ENCODE measurements around the gene SLC25A48.
"Not testable (repeated sequence)": the region's sequence is repeated elsewhere in the genome, so short reads cannot be mapped to it uniquely, and the experiment has no call there.

SLC25A48 gene

GRCh38 chr5:135830384-135830700 is 4.1 kb upstream of the SLC25A48 start:
- DNase-seq: no peak

GRCh38 chr5:135830876-135831275 is 3.6 kb upstream of the SLC25A48 start:
- no peak for DNase-seq

- no peak for DNase-seq
These were observed 3.0 kb upstream of the SLC25A48 start for GRCh38 chr5:135831439-135831838.

GRCh38 chr5:135831851-135832555 is 2.5 kb upstream of the SLC25A48 start:
- DNase-seq: no peak

- no peak for DNase-seq
These were observed 1.2 kb upstream of the SLC25A48 start for GRCh38 chr5:135832941-135833920.

GRCh38 chr5:135833961-135834638 is 363 bp upstream of the SLC25A48 start:
- no peak for DNase-seq

- no peak for DNase-seq
These were observed 1.3 kb downstream of the SLC25A48 start for GRCh38 chr5:135835766-135836165.

- not testable (repeated sequence) for DNase-seq
These were observed 3.9 kb downstream of the SLC25A48 start for GRCh38 chr5:135838395-135838794.

- DNase-seq: no peak
These were observed 5.1 kb downstream of the SLC25A48 start for GRCh38 chr5:135839566-135839965.

GRCh38 chr5:135840959-135841358 is 6.5 kb downstream of the SLC25A48 start:
- no peak for DNase-seq

GRCh38 chr5:135842737-135843136 is 8.3 kb downstream of the SLC25A48 start:
- no peak for DNase-seq

GRCh38 chr5:135843571-135844337 is 9.3 kb downstream of the SLC25A48 start:
- DNase-seq: no peak

GRCh38 chr5:135846311-135846710 is 11.8 kb downstream of the SLC25A48 start:
- DNase-seq: no peak

- no peak for DNase-seq
These were observed 13.5 kb downstream of the SLC25A48 start for GRCh38 chr5:135847976-135848375.

GRCh38 chr5:135850231-135850630 is 15.8 kb downstream of the SLC25A48 start:
- DNase-seq: no peak

- DNase-seq: no peak
These were observed 16.2 kb downstream of the SLC25A48 start for GRCh38 chr5:135850671-135851070.

- no peak for DNase-seq
These were observed 16.9 kb downstream of the SLC25A48 start for GRCh38 chr5:135851186-135851914.

GRCh38 chr5:135851915-135852845 is 17.7 kb downstream of the SLC25A48 start:
- no peak for DNase-seq

GRCh38 chr5:135857630-135858311 is 23.3 kb downstream of the SLC25A48 start:
- no peak for DNase-seq

- not testable (repeated sequence) for DNase-seq
These were observed 24.7 kb downstream of the SLC25A48 start for GRCh38 chr5:135859186-135859585.
